Activated naive CD8-positive, alpha-beta T cell (primary cell): Measurements from ENCODE around the gene DCUN1D5.

Experiments used
- H3K27ac Mint-ChIP-seq: one replicate; pipeline ENCODE4 v1.8.0; 2021; ENCODE audit warnings: mixed read lengths
- H3K27me3 Mint-ChIP-seq: one replicate; pipeline ENCODE4 v1.8.0; 2021; ENCODE audit warnings: mixed read lengths
- H3K36me3 Mint-ChIP-seq: one replicate; pipeline ENCODE4 v1.8.0; 2021; ENCODE audit warnings: mixed read lengths
- H3K4me1 Mint-ChIP-seq: one replicate; pipeline ENCODE4 v1.8.0; 2021; ENCODE audit warnings: low read depth, mixed read lengths
- H3K4me3 Mint-ChIP-seq: one replicate; pipeline ENCODE4 v1.8.0; 2021; ENCODE audit warnings: mild to moderate bottlenecking, mixed read lengths
- H3K9me3 Mint-ChIP-seq: one replicate; pipeline ENCODE4 v1.8.0; 2021; ENCODE audit warnings: low read depth, mixed read lengths

DCUN1D5 gene

DNA sequence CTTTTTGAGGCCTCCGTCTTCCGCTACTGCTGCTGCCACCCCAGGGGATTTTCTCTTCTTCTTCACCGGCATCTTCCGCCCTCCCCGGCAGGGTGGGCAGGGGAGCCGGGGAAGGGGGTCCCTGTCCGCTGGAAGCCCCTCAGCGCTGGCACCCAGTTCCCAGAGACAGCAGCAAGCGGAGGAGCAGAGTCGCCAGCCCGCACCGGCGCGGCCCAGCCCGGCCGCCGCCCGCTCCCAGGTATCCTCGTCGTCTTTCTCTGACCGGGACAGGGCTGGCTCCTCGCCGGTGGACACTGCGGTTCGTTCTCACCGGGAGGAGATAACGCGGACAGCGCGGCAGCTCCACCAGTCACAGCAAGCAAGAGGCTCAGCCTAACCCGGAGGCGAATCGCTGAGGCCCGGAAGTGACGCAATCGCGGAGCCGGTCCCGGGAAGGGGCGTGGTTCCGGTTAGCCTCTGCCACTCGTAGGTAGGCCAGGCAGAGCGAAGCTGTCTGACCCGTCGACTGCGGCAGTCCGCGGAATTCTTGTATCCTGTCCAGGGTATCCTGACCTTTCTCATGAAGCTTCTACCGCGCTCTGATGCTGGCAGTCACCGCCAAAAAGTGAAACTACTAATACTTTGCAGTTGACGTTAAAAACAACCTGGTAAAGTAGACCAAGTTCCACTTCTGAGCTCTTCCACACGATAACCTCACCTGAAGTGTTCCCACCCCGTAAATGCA, at the start of gene DCUN1D5:
Gene DCUN1D5 (minus strand): TSS at position 360 of the 724 bp plus-strand sequence. CDS start 288 bp downstream, at position 72.
- Mint-ChIP-seq H3K4me3 (peak within 1 kb of the TSS; percentile 94), H3K36me3 (peaks cover 7% of the 10 kb centered on the region), H3K9me3 (no peaks in the 10 kb centered on the region), H3K27ac (peak within 1 kb of the TSS; percentile 92), H3K4me1 (peaks cover 30% of the 10 kb centered on the region), H3K27me3 (peaks cover 10% of the 10 kb centered on the region)

DNA sequence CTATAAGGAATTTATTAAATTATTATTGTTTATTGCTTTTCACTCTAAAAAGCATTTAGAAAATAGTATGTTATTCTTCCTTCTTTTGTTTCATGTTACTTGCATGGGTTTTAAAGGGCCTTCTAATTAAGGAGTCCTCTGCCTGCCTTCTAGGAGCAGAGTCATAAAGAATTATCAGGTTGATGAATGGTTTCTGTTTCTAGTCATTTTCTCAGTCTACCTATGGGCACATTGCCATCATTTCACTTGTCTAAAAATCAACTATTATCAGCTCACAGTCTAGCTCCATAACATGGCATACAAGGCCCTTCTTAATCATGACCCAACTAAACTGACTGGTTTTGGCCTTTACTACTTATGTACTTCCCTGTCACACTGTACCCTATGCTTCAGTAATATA, 33.5 kb upstream of the DCUN1D5 start:
- Mint-ChIP-seq H3K36me3 (peaks cover 11% of the 10 kb centered on the region), H3K9me3 (no peaks in the 10 kb centered on the region), H3K27ac (no peak overlapping the region), H3K27me3 (no peaks in the 10 kb centered on the region), H3K4me1 (no peaks in the 10 kb centered on the region), H3K4me3 (no peak overlapping the region)

DNA sequence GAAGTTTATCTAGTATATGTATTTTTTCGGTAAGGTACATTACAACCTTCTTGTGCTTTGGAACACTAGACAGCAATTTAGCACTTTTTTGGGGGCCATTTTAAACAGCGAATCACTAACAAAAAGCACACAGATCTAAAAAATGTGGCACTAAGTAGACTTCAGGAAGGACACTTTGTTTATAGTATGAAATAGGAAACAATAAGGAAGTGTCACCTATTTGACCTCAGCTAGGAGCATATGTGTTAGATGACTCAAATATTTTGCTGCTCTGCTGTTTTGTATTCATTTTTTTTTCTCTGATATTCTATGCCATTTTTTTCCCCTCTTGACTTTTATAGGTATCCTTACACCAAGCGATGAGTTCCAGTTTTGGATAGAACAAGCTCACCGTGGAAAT, 22.9 kb upstream of the DCUN1D5 start:
- Mint-ChIP-seq H3K27me3 (no peaks in the 10 kb centered on the region), H3K4me1 (peaks cover 4% of the 10 kb centered on the region), H3K36me3 (peaks cover 3% of the 10 kb centered on the region), H3K9me3 (no peaks in the 10 kb centered on the region), H3K27ac (no peak overlapping the region), H3K4me3 (no peak overlapping the region)

GRCh38 chr11:103112364-103112763, 20.4 kb upstream of the DCUN1D5 start:
- Mint-ChIP-seq H3K27ac (no peak overlapping the region), H3K4me3 (no peak overlapping the region), H3K36me3 (peaks cover 3% of the 10 kb centered on the region), H3K27me3 (no peaks in the 10 kb centered on the region), H3K9me3 (no peaks in the 10 kb centered on the region), H3K4me1 (peaks cover 18% of the 10 kb centered on the region)

DNA sequence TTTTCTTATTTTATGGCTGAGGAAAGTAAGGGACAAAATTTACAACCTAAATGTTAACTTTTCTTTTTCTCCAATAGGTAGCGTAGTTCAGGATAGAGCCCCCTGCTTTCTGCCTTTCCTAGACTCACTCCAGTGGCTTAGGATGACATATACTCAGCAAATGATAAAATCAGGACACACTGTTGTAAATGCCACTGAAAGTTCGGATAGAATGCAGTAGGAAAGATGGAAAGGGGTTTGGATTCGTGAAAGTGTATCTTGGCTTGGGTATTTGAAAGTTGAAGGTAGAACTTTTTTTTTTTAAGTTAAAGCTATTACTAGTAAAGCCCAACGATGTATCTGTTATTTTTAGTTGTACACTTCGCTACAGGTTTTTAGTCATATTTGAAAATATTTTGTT, 19.4 kb upstream of the DCUN1D5 start:
- Mint-ChIP-seq H3K27ac (no peak overlapping the region), H3K36me3 (peaks cover 3% of the 10 kb centered on the region), H3K27me3 (no peaks in the 10 kb centered on the region), H3K4me3 (no peak overlapping the region), H3K9me3 (no peaks in the 10 kb centered on the region), H3K4me1 (peaks cover 18% of the 10 kb centered on the region)

GRCh38 chr11:103110391-103110790, 18.4 kb upstream of the DCUN1D5 start:
- peak overlapping the region; percentile 99 for H3K4me3 Mint-ChIP-seq

DNA sequence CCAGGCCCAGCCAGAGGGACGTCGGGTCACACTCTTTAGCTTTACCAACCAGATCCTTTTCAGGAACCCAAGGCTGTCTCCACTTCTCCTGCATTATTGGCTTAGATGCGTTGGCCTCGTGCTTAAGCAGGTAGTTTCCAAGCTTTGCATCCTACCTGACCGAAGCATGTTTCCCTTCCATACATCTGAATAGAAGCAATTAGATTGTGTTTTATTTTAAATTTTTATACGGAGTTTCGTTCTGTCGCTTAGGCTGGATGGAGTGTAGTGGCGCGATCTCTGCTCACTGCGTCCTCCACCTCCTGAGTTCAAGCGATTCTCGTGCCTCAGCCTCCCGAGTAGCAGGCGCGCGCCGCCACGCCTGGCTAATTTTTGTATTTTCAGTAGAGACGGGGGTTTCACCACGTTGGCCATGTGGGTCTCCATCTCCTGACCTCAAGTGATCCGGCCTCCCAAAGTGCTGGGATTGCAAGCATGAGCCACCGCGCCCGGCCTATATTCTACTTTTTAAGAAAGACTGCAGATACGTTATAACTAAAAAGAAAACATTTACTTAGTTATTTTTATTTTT, 17.9 kb upstream of the DCUN1D5 start:
- Mint-ChIP-seq H3K4me3 (peak overlapping the region; percentile 99), H3K27me3 (no peaks in the 10 kb centered on the region), H3K36me3 (peaks cover 3% of the 10 kb centered on the region), H3K4me1 (peaks cover 18% of the 10 kb centered on the region), H3K9me3 (no peaks in the 10 kb centered on the region), H3K27ac (peak overlapping the region; percentile 86)

More at GRCh38 chr11:103110391-103110790, 18.4 kb upstream of the DCUN1D5 start:
- Mint-ChIP-seq H3K27ac (no peak overlapping the region), H3K36me3 (peaks cover 3% of the 10 kb centered on the region), H3K4me1 (peaks cover 18% of the 10 kb centered on the region), H3K9me3 (no peaks in the 10 kb centered on the region), H3K27me3 (no peaks in the 10 kb centered on the region)

GRCh38 chr11:103108933-103109817, 17.2 kb upstream of the DCUN1D5 start, which contains the start of gene DYNC2H1:
Gene DYNC2H1, plus strand, starts transcription at chr11:103109426. Its CDS starts 149 bp downstream, at chr11:103109575.
- peak within 1 kb of the TSS; percentile 86 for H3K27ac Mint-ChIP-seq
- peak within 1 kb of the TSS; percentile 99 for H3K4me3 Mint-ChIP-seq
- peaks cover 3% of the 10 kb centered on the region for H3K36me3 Mint-ChIP-seq
- H3K9me3 Mint-ChIP-seq, result no peaks in the 10 kb centered on the region
- H3K27me3 Mint-ChIP-seq, result peaks cover 4% of the 10 kb centered on the region
- H3K4me1 Mint-ChIP-seq, result peaks cover 18% of the 10 kb centered on the region

- no peak overlapping the region for H3K4me3 Mint-ChIP-seq
- no peaks in the 10 kb centered on the region for H3K9me3 Mint-ChIP-seq
- no peak overlapping the region for H3K27ac Mint-ChIP-seq
- H3K36me3 Mint-ChIP-seq, result peaks cover 2% of the 10 kb centered on the region
- peaks cover 6% of the 10 kb centered on the region for H3K4me1 Mint-ChIP-seq
- H3K27me3 Mint-ChIP-seq, result peaks cover 34% of the 10 kb centered on the region
Observed at GRCh38 chr11:103097279-103097678, 5.3 kb upstream of the DCUN1D5 start.

DNA sequence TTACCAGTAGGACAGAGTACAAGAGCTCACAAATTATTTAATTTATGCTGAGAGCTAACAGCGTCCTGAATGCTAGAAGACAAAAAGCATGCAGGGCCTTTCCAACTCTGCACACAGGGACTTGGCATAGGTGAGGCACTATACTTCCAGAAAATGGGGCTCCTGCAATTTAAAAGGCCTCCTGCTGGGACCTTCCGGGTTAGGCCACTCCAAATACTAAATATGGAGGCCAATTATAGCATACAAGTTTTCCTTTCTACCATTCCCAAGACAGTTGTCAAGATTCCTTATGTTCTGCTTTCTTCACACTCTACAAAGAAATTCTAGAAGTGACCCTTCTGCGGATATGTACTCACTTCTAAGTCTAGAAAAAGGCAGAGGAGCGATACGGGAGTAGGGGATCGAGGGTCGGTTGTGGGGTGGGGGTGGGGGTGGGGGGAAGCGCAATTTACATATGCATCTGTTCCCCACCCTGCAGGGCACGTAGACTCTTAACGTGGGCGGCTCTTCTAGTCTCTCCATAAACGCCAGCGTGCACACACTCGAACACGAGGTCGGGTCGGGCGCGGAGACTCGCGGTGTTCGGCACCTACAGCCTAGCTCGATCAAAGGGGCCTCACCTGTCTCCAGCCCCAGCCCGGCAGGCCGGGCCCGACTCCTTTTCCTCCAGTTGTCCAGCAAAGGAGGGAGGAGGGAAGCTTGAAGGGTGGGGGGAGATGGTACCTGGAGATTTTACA, 728 bp downstream of the DCUN1D5 start:
- H3K4me1 Mint-ChIP-seq, result peaks cover 33% of the 10 kb centered on the region
- peaks cover 6% of the 10 kb centered on the region for H3K27me3 Mint-ChIP-seq
- H3K27ac Mint-ChIP-seq, result peak overlapping the region; percentile 92
- H3K4me3 Mint-ChIP-seq, result peak overlapping the region; percentile 94
- H3K9me3 Mint-ChIP-seq, result no peaks in the 10 kb centered on the region
- H3K36me3 Mint-ChIP-seq, result peaks cover 10% of the 10 kb centered on the region

DNA sequence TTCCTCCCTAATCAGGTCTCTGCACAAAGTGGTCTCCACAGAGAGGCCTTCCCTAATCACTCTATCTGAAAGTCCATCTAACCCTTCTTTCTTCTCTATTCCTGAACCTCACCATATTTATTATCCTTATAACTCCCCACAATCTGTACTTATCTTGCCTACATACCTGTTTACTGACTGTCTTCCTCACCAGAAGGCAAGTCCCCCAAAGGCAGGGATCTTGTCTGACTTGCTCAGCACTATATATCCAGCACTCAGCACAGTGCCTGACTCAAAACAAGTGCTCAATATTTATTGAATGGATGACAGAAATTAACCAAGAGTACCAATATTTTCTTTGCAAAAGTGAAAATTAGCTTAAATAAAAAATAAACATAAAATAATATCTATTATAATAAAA, 5.5 kb downstream of the DCUN1D5 start:
- Mint-ChIP-seq H3K4me1 (peaks cover 36% of the 10 kb centered on the region), H3K9me3 (no peaks in the 10 kb centered on the region), H3K27me3 (no peaks in the 10 kb centered on the region), H3K36me3 (peaks cover 8% of the 10 kb centered on the region), H3K4me3 (no peak overlapping the region), H3K27ac (no peak overlapping the region)

DNA sequence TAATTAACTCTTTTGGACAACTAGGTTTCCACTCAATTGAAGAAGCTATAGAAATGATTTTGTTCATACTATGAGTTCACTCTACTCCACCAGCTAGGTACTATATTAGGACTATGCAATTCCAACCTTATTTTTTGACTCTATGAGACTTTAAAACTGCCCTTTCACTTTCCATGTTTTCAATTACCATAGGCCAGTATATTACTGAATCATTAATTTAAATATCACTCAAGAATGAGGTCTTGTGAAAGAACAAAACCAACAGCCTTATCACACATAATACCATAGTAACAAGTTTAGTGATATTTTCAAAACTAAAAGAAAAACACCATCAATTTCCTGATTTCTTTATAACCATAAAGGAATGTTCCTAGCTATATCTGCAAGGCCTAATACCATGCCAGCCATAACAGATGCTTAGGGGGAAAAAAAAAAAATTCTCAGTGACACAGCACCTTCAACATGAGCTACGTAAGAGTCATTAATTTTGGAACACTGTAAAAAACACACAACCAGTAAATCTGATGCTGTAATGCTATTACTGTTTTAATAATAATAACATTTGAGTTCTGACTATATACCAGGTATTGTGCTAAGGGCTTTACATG, 6.1 kb downstream of the DCUN1D5 start:
- Mint-ChIP-seq H3K36me3 (peaks cover 8% of the 10 kb centered on the region), H3K27ac (no peak overlapping the region), H3K9me3 (no peaks in the 10 kb centered on the region), H3K27me3 (no peaks in the 10 kb centered on the region), H3K4me3 (no peak overlapping the region), H3K4me1 (peaks cover 35% of the 10 kb centered on the region)

- Mint-ChIP-seq H3K4me3 (no peak overlapping the region), H3K27me3 (no peaks in the 10 kb centered on the region), H3K27ac (no peak overlapping the region), H3K36me3 (peaks cover 20% of the 10 kb centered on the region), H3K9me3 (no peaks in the 10 kb centered on the region), H3K4me1 (peaks cover 4% of the 10 kb centered on the region)
Observed at GRCh38 chr11:103079833-103080232, 12.1 kb downstream of the DCUN1D5 start.

- Mint-ChIP-seq H3K4me3 (no peak overlapping the region), H3K9me3 (no peaks in the 10 kb centered on the region), H3K36me3 (peaks cover 20% of the 10 kb centered on the region), H3K27ac (peak overlapping the region; percentile 47), H3K27me3 (no peaks in the 10 kb centered on the region), H3K4me1 (peaks cover 2% of the 10 kb centered on the region)
Observed at GRCh38 chr11:103078710-103079109, 13.2 kb downstream of the DCUN1D5 start.
